Non-pigmented ciliary epithelial cell (primary cell): Measurements from ENCODE around the gene NPAT.
"Not testable (repeated sequence)": the region's sequence is repeated elsewhere in the genome, so short reads cannot be mapped to it uniquely, and the experiment has no call there.

Experiments used
- DNase-seq: peaks from one replicate; pipeline ENCODE4 v3.0.0-alpha.2; 2010; ENCODE audit warnings: low read depth

NPAT gene

GRCh38 chr11:108148556-108148955 is 73.9 kb downstream of the NPAT start:
- no peak for DNase-seq

DNA sequence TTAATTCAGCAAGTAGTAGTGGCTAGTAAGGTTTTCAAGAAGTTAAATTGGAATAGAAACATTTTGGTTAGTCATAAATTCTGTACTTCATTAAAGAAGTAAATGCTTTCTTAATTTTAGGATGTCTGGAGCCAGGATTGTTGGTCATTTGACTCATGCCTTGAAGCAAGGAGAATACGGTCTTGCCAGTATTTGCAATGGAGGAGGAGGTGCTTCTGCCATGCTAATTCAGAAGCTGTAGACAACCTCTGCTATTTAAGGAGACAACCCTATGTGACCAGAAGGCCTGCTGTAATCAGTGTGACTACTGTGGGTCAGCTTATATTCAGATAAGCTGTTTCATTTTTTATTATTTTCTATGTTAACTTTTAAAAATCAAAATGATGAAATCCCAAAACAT is 75.3 kb downstream of the NPAT start:
- no peak for DNase-seq

GRCh38 chr11:108144615-108145014 is 77.8 kb downstream of the NPAT start:
- no peak for DNase-seq

DNA sequence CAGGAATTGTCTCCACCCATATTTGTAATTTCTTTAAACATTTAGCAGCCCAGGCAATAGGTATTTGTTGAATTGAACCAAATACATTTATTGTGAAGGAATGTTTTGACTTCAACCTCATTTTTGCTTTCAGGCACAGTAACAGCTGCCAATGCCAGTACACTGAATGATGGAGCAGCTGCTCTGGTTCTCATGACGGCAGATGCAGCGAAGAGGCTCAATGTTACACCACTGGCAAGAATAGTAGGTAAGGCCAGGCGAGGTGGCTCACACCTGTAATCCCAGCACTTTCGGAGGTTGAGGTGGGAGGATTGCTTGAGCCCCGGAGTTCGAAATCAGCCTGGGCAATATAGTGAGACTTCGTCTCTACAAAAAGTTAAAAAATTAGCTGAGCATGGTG is 80.1 kb downstream of the NPAT start:
- no peak for DNase-seq

GRCh38 chr11:108137212-108137611 is 85.2 kb downstream of the NPAT start:
- no peak for DNase-seq

DNA sequence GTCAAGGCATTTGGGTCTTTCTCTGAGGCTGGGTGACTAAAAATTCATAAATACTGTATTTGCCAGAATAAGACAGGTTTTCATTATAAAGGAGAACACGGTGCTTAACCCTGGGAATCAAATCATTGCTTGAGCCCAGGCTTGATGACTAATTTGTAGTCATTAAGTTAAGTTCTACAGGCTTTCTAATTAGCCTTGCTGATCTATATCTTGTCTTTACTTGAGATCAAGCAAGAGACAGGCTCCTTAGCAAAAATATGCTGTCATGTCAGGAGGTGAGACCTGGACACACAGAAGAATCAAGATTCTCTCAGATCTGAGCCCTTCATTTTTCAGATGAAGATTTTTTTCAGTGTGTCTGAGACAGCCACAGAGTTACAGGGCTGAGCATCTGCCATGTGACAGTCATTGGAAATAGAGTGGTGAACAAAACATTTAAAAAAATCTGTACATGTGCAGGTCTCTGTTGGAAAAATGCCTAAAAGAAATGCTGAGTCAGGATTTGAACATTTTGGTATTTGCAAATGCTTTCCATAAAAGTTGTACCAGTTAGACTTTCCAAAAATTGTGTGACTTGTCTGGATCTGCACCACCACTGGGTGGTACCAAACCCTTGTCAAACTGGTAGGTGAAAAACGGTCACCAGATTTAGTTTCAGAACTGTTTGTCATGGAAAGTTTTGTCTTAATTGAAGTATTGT is 86.4 kb downstream of the NPAT start:
- no peak for DNase-seq

GRCh38 chr11:108132993-108133538 is 89.4 kb downstream of the NPAT start:
- not testable (repeated sequence) for DNase-seq

- no peak for DNase-seq
Observed at GRCh38 chr11:108131993-108132392, 90.4 kb downstream of the NPAT start.

GRCh38 chr11:108128772-108129171 is 93.7 kb downstream of the NPAT start:
- DNase-seq: no peak

DNA sequence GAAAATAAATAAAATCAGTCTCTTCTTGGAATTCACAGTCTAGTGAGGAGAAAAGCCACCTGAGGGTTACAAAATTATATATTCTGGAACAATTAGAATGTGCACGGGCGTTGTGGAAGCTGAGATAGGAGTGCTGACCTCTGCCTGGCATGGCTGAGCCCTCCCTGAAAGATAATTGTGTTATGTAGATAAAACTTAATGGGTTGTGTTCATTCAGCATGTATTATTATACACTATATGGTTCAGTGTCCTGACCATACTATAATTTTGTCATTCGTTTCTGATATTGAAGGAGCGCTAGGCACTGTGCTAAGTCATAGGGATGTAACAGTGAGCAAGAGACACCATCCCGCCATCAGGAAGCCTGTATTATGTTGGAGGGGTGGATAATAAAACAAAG is 97.3 kb downstream of the NPAT start:
- DNase-seq: no peak

GRCh38 chr11:108122166-108122628 is 100.2 kb downstream of the NPAT start:
- DNase-seq: no peak

DNA sequence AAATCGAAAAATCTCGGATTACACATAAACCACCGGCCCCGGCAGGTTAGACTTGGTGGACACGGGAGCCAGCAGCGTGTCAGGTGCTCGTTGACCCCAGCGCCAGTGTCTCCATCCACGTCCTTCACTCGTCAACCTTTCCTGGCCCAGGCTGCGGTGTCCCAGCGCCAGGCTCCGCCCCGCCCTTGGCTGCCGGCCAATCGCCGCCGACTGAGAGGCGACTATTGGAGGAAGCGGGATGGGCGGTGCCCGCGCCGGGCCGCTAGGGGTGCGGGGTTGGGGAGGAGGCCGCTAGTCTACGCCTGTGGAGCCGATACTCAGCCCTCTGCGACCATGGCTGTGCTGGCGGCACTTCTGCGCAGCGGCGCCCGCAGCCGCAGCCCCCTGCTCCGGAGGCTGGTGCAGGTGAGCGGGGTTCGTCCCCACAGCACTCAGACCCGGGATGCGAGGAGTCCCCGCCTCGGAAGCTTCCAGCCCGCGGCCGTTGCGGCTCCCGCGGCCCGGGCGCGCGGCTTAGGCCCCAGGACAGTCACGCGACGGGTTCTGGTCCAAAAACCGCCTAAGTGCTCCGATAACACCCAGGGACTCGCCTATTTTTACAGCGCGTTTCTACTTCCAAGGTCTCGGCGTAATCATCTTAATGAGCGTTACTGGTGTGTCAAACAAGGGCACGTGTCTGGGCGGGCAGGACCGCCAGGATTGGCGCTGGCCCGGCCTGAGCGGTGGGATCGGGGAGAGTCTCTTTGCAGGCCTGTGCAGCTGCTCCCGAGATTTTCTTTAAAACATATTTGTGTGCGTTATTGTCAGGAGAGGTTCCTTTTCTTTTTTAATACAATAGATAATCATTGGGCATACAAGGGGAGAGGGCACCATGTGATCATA is 100.9 kb downstream of the NPAT start, which contains the start of gene ACAT1:
ACAT1 (plus strand) TSS at position 294 of the 882 bp plus-strand sequence; CDS start at position 334, 40 bp downstream.
- DNase-seq: no peak

- DNase-seq: not testable (repeated sequence)
Observed at GRCh38 chr11:108120936-108121273, 101.5 kb downstream of the NPAT start.

DNA sequence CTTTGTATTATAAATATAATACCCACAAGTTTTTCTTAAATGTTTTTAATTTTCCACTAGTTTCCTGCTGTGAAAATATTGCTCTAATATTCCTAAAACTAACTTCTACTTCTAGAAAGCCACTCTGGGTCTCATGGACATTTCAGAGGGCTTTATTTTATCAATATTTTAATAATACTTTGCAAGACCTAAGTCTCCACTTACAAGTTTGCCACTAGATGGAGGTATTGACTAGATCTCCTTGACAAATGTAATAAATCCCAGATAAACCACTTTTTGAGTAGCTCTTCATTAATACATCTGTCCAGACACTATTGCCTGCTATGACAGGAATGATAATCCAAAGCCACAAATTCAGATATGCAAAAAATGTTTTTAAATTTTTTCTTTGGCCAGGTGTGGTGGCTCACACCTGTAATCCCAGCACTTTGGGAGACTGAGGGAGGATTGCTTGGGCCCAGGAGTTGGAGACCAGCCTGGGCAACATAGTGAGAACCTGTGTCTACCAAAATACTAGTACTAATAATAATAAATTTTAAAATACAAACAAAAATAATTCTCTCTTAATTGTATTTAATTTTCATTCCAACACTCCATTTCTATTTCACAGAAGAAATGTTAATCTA is 104.6 kb downstream of the NPAT start:
- DNase-seq: no peak

- DNase-seq: peak; percentile 70
Observed at GRCh38 chr11:108115500-108116140, 106.8 kb downstream of the NPAT start.

GRCh38 chr11:108112057-108112456 is 110.4 kb downstream of the NPAT start:
- no peak for DNase-seq

DNA sequence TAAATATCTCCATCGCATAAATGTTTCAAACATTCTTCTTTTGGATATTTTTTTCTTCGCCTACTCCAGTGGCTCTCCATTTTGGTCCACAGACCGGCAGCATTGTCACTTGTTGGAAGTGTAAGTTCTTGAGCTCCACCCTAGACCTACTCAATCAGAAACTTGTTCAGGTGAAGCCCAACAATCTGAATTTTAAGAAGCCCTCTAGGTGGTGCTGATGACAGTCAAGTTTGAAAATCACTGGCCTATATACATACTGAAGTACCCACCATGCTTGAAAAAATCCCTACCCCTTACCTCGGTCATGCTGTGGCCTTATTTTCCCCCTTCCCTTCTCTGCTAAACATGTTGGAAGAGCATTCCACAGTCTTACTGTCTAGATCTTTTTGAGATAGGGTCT is 111.3 kb downstream of the NPAT start:
- no peak for DNase-seq
